NCI-H187 (cell line): ENCODE data around the gene GFOD1.
A peak's percentile ranks its signal among the peaks of the same experiment; 100 is the strongest.
"Not testable (repeated sequence)": the region's sequence is repeated elsewhere in the genome, so short reads cannot be mapped to it uniquely, and the experiment has no call there.

Experiments used
- DNase-seq, 2 experiments: peaks; one replicate each; lab custom pipeline; 2025; lab: John Stamatoyannopoulos, UW

The GFOD1 gene

DNA sequence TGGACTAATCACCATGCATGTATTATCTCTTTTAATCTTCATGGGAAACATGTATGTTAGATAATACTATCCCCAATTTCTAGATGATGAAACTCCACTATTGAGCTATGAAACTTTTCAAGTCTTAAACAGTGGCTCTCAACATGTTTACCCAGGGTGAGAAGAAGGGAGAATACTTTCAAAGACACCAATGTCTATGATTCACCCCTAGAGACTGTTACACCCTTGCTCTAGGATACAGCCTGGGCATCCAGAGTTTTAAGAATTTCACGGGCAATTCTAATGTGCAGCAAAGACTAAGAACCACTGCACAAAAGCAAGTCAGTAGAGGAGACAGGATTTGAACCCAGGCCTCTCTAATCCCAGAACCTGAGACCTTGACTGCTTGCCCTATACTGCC lies 47.8 kb downstream of the GFOD1 start:
- DNase-seq: no peak

DNA sequence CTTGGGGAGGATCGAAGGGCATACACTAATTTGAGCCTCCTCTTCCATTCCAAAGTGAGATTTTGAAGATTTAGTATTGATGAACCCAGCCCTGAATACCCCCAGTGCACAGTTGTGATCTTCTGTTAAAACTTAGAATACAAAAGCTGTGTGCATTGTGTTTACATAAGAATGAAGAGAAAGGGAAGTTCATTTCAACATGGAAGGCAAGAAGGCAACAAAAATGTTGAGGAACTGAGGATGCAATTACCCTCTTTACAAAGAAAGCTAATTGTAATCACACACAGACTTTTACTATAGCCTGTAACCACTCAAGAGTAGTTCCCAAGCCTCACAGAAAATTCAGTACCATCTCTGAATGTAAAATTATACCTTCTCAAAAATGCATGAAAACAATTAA lies 49.3 kb downstream of the GFOD1 start:
- DNase-seq: no peak

DNA sequence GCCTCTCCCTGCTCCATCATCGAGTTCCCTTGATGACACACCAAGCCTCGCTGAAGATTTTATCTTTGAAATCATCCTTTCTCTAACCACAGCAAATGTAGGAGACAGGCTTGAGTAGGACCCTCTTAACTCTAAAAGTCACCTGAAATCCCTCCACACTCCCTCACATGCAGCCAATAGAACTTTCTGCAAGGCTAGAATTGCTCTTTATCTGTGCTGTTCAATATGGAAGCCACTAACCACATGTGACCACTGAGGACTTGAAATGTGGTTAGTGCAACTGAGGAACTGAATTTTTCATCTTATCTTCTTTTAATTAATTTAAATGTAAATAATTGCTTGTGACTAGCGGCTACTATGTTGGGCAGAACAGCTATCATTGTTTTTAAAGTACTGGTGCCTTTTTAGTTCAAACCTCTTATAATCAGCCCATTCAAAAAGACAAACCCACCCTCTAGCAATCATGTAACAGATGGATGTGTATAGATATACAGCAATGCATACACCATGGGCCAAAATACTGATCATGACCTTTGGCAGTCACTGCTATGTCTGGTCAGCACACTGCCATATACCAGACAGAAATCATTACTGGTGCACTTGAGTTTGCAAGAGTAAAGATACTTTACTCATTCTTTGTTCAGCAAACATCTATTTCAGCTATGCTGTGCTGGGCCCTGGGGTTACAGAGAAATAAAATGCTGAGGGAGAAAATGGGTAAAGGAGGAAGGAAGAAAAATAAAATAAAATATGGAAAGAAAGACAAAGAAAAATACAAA lies 50.0 kb downstream of the GFOD1 start:
- DNase-seq: no peak

DNA sequence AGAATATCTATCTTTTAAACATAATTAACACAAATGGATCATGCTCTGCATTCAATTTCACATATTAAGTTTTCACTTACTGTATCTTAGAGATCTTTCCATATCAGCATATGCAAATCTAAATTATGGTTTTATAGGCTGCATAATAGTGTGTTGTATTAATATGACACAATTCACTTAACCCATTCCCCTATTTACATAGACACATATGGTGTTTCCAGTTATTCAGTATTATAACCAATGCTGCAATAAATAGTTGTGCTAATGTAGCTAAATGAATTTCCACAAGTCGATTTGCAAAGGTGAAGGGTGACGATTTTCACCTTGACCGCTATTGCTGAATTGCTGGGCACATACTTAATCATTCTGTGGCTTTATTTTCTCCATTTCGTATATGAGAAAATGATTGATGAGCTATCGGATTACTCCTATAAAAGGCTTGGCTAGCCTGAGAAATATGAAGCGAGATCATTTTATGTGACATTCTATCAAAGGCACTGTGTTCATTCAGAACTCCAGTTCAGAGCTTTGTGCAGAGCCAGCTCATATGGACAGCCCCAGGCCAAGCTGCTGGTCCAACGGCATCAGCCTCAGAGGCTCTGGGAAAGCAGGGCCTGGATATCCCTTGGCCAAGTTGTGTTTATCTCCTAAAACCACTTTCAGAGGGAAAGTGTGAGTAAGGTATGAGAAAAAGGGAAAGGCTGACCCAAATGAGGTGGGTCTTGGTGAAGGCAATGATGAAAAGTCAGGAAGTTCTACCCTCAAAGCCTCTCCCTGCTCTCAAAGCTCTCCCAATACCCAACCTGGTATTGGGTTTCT lies 50.8 kb downstream of the GFOD1 start:
- no peak for DNase-seq

DNA sequence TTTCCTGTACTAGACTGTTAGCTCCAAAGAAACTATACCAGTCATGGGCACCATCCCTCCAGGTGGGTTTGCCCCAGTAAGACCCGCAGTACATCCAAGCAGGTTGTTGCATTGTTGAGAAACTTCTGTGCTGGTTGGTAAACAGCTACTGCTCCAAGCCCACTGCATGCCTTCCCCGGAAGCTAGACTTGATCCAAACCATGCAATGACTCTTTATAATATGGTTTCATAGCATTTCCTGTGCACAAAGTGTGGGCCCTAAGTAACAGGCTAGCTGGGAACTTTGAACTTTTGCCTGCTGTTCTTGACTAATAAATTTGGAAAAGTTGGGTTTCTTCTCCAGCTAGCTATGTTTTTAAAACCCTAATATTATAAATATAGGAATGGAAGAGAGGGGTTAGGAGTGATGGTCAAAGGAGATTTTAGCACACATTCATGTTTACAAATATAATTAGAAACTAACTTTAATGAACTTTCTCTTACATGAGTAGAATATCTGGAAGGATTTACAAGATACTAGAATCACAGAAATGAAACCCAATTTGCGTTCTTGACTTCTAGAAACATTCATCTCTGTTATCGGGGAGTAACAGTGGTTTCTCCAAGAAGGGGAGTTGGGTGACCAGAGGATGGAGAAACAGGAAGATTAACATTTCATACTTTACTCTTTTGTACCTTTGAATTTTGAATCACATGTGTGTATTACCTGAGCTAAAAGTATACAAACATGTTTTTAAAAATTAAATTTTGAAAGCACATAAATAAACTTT lies 51.7 kb downstream of the GFOD1 start:
- no peak for DNase-seq

DNA sequence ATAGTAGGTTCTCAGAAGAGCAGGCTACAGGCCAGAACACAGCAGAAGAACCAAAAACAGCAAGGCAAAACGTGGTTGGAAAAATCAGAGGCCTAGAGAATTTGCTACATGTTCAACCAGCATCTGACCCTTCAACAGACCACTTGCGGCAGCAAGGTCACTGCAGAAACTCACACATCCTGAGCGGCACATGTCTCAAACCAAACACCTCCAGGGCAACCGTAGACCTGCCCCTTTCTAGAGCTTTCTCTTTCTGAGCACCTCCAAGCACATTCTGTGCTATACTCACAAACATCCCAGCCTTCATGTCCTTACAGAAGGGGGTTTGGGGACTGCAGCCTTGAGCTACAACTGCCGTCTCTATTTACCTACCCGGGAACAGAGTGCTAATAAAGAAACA lies 52.6 kb downstream of the GFOD1 start:
- DNase-seq: no peak

DNA sequence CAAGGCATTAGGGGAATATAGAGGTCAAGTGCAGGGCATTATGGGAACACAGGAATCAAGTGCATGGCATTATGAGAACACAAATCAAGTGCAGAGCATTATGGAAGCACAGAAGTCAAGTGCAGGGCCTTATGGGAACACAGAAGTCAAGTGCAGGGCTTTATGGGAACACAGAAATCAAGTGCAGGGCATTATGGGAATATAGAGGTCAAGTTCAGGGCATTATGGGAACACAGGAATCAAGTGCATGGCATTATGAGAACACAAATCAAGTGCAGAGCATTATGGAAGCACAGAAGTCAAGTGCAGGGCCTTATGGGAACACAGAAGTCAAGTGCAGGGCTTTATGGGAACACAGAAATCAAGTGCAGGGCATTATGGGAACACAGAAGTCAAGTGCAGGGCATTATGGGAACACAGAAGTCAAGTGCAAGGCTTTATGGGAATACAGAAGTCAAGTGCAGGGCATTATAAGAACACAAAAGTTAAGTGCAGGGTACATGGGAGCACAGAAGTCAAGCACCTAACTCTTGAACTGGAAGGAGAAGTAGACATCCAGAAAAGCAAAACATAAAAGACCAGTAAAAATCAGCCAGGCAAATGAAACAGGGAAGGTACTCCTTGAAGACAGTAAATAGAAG lies 53.1 kb downstream of the GFOD1 start:
- not testable (repeated sequence) for DNase-seq

DNA sequence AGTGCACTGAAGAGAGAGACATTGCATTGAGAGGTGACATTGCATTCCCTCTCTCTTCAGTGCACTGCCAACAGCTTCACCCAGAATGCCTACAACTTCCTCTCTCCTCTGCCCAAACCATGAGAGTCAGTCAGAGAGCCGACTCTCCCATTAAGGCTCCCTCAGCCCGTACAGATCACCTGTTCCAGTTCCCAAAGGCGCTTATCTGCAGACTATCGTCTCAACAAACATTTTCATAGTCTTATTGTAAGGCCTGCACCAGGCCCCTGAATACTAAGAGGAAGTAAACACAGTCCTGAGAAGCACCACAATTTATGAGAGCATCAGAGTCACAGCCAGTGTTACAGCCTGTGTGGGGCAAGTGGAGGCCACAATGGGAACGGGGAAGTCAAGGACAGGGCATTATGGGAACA lies 53.7 kb downstream of the GFOD1 start:
- no peak for DNase-seq

DNA sequence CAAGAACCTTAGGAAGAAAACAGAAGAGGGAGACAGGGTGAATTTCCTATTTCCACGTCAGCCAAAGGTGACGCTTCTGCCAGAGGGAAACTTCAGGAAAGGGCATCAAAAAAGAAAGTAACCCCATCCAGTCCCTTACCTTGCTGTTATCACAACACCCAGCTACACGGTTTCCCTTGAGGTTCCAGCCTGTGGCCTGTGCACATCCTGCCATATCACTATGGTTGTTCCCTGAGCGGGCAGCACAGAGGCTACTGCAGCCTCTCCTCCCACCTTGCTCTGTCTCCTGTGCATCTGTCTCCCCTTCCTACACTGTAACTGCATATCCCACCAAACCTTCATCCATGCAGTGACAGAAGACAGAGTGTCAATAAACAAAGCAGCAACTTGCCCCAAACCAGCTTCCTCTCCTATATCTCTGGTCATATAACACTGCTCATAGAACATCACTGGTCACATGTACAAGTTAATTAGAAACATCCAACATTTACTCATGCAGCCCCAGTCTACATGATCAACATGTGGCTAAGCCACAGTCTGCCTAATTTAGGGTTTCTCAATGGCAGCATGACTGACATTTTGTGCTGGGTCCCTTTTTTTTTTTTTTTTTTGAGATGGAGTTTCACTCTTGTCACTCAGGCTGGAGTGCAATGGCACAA lies 54.7 kb downstream of the GFOD1 start:
- no peak for DNase-seq

DNA sequence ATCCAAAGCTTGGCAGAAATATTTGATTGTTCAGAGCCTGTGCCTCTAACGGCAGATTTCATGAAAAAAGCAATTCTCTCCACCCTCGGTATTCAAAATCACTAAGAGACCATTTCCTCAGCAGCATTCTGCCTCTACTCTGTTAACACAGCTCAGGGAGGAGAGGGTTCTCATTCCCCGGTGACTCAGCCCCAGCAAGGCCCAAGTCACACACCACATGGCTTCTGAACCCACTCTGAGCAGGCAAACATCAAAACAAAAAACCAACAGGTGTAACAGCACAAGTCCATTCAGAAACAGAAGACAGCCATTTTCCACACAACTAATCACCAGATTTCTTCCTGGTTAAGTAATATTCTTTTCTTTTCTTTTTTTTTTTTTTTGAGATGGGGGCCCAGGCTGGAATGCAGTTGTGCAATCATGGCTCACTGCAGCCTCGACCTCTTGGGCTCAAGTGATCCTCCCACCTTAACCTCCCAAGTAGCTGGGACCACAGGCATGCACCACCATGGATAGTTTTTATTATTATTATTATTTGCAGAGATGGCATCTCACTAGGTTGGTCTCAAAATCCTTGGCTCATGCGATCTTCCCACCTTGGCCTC lies 55.4 kb downstream of the GFOD1 start:
- no peak for DNase-seq

DNA sequence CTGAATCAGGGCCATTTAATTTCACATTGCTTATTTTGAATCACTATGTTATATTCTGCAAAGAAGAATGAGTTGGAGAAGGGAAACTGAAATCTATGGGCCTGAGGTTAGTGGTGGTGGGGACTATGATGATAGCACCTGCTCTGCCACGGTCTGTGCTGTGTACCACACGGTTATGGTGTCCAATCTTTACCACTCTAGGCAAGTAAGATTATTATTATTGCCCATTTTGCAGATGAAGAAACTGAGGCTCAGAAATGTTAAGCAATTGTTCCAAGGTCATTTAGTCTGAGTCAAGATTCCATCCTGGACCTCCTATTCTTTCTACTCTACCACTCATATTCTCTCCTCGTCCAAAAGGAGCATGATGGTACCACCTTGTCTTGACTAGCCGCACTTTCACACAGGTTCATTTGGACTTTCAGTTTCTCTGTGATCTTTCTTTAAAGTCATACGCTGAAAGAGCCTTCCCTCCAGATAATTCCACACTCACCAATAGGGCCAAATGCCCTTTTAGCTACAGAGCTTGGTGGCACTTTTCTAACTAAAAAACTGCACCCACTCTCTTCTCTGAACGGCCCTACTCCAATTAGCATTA lies 56.2 kb downstream of the GFOD1 start:
- DNase-seq: no peak

DNA sequence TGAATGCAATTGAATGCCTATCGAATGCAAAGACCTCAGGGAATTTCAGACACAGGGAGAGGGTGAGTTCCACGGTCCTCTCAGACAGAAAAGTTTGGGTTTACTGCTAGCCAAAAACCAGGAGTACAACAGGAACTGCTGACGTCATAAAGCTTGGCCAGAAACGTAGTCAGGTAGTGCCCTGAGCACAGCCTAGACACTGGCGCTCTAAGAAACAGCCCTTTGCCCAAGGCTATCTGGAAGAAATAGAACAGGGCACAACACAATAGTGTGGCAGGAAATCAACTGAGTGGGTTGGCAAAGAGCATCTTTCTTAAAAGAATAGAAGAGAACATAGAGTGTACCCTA lies 58.0 kb downstream of the GFOD1 start:
- no peak for DNase-seq

DNA sequence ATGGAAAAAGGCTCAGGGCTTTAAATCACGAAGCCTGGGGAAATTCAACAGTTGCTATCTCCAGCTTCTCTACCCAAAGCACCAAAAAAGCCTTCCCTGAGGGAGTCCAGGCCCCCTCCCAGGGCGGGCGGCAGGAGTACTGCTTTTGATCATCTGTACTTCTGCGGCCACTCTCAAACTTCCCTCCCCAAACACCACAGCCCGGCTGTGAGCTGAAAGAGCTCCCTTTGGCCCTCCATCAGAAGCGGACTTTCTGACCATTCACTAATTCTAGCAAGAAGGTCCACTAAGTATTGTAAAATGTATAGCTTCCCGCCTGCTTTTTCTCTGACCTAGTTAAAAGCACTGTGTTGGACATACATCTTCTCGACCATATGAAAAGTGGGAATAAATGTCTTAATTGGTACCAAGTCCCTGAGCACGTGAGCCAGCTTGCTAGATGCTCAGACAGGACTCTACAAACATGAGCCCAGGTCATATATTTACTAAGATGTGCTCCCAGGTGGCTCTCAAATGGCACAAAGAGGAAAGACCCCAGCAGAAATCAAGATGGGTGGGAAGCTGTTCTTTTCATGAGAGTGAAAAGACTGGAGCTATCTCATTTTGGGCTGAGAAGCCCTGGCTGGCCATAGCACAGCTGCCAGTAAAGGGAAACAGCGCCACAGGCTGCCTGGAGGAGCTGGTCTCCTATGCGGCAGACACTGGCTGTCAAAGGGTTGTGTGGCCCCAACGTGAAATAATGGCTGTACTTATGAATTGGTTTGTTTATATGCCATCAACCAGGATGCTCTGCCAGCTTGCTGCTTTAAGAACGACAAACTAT lies 58.6 kb downstream of the GFOD1 start:
- no peak for DNase-seq

DNA sequence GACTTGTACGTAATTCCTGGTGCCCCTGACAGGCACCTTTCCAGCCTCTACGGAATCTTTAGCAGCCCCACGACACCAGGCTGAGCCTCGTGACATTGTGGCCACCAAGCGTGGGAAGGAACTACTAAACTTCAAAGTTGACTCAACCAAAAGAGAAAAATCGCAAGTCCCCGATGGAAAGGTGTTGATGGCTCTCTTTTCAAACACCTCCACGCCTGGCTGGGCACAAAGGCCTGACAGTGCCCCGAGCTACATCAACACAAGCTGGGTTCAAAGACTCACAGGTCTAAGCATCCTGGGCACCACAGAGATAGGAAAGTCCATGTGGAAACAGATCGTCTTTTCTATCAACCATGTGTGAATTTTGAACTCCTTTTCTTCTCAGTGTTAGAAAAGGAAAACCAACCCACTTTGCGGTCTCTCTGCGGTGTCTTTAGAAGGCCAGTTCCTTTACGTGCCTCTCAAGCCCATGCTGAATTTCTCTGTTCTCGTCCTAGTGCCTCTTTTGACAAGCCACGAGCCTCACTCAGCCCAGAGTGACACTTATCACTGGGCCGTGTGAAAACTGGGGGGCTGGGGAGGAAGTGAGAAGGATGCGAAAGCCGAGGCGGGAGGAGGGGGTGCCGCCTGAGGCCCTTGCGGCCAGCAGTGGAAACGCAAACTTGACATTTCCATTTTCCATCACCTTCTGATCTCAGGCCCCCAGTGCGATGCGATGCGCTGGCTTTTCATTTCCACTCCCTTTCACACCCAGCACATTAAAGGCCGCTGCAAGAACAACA lies 59.4 kb downstream of the GFOD1 start:
- peak in 1 of 2 experiments; percentile 26 for DNase-seq

DNA sequence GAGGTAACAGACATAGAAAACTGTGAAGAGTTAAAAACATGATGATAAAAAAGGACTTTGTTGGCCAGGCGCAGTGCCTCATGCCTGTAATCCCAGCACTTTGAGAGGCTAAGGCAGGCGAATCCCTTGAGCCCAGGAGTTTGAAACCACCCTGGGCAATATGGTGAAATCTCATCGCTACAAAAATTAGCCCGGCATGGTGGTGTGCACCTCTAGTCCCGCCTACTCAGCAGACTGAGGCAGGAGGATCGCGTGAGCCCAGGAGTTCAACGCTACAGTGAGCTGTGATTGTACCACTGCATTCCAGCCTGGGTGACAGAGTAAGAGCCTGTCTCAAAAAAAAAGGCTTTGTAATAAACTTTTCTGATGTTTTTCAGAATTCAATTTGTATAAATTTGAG lies 60.1 kb downstream of the GFOD1 start:
- no peak for DNase-seq

DNA sequence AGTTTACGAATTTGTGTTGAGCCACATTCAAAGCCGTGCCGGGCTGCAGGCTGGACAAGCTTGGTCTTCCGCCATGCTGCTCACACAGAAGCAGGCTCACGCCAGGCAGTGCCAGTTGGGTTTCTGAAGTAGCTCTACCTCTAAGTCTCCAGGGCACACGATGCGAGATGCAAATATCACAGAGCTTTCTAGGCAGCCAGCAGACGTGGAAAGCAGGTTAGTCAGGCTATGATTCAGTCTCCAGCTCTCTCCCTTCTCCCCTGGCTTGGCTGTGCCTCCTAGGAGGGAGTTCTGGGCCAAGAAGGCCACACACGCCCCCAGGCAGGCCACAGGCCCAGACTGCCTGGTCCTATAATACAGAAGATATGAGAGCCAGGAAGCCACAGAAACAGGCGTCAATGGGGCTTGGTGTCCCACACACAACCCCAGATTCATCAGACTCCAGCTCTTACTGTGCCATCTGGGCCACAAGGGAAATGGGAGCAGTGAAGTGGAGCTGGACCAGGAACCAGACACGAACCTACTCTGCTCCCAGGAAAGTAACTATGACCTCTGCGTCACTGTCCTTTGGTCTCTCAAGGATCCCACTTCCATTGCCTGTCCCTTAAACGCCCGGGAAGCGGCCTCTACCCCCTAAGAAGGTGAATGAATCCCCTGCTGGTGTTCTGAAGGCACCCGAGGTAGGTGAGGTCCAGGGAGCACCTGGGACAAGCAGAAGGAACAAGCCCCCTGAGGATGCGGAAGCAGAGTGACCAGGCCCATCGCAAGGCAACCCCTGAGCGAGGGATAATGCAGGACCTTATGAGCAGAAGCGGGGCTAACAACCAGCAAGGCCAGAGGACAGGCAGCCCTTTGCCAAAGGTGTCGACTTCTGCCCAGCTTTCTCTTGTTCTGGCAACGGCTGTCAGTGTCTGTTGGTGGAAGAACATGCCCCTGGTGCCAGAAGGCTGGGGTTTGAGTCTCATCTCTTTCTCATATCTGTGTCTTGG lies 61.2 kb downstream of the GFOD1 start:
- no peak for DNase-seq

DNA sequence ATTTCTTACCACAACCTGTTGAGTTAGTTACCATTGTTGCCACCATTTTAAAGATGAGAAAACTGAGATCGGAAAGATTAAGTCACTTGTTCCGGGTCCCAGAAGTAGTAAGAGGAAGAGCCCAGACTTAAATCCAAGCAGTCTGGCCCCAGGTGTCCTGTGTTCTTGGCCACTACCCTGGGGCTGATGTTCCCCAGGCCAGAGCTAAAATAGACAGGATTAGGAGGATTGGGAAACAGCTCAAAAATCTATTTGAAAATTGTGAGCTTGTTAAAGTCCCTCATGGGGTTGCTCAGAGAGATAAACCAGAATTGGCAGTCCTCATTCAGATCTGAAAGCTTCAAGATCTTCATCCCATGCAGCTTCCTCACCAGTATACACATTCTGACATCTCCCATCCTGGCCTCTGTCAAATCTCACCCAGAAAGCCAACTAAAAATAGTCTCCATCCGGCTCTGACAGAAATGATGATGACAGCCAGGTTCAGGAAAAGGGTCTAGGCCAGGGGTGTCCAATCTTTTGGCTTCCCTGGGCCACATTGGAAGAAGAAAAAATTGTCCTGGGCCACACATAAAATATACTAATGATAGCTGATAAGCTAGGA lies 62.0 kb downstream of the GFOD1 start:
- DNase-seq: no peak

DNA sequence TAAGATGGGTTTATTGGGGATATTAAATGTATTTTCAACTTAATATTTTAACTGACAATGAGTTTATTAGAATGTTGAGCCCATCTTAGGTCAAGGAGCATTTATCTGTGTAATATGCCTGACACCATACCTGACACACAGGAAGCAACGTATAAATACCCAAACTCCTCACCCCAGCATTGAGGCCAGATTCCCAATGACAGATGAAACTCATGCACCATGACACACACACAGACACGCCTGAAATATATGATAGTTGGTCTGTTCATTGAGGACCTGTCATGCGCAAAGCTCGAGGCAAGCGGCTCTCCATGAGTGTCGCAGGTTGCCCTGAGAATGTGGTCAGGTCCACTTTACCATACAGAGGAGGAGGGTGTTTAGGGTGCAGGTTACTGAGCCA lies 64.1 kb downstream of the GFOD1 start:
- no peak for DNase-seq
